Thymus (tissue), 11 donors: ENCODE data around the gene WDR48. TPM values are rescaled to one million over a fixed set of nuclear protein-coding genes. Genes with fewer than 3 reads are reported as not detected.

Source experiments
- DNase-seq, 9 donors: peaks; one replicate each; pipeline ENCODE4 v3.0.0-alpha.2; 2013; ENCODE audit warnings: low spot score in 9 of 9, low read depth in 6 of 9, missing footprints in 1 of 9
- H3K27ac ChIP-seq, 2 donors: one replicate each; pipeline ENCODE4 v1.5.1; 2013; ENCODE audit warnings: control low read depth in 1 of 2, low read depth in 1 of 2, low read length in 1 of 2, mild to moderate bottlenecking in 1 of 2, moderate library complexity in 1 of 2
- H3K27me3 ChIP-seq, 2 donors: one replicate each; pipeline ENCODE4 v1.5.1; 2013; ENCODE audit warnings: low read length in 1 of 2; ENCODE audit not compliant: control insufficient read depth in 2 of 2, insufficient read depth in 1 of 2
- H3K36me3 ChIP-seq, 2 donors: one replicate each; pipeline ENCODE4 v1.5.1; 2013; ENCODE audit warnings: low read length in 1 of 2, mild to moderate bottlenecking in 1 of 2, moderate library complexity in 1 of 2; ENCODE audit not compliant: control insufficient read depth in 2 of 2, insufficient read depth in 2 of 2
- H3K4me1 ChIP-seq, 2 donors: one replicate each; pipeline ENCODE4 v1.5.1; 2013; ENCODE audit warnings: low read length in 2 of 2; ENCODE audit not compliant: control insufficient read depth in 2 of 2, insufficient read depth in 2 of 2
- H3K4me3 ChIP-seq, 2 donors: one replicate each; pipeline ENCODE4 v1.5.1; 2013; ENCODE audit warnings: low read length in 2 of 2, control low read depth in 1 of 2, mild to moderate bottlenecking in 1 of 2
- H3K9me3 ChIP-seq, 2 donors: one replicate each; pipeline ENCODE4 v1.5.1; 2013; ENCODE audit warnings: low read length in 1 of 2, mild to moderate bottlenecking in 1 of 2; ENCODE audit not compliant: control insufficient read depth in 2 of 2, insufficient read depth in 1 of 2
- WGBS: extraction: QIAGEN DNeasy Blood & Tissue Kit; methylation state at CpG from one replicate; pipeline ENCODE4 v1.1.7; 2013; 5-methylcytosine and 5-hydroxymethylcytosine counted together
- polyA plus RNA-seq: library from polyadenylated mRNA; stranded (reverse); fragments of 200-250 nt; gene quantifications from one replicate; pipeline ENCODE4 v1.2.3, GENCODE V29; 2013
- total RNA-seq: library from RNA; stranded (reverse); fragments of 120-200 nt; gene quantifications from one replicate; pipeline ENCODE4 v1.2.4, GENCODE V29; 2013
- donor health status: healthy.

WDR48 gene
- total and polyA plus RNA-seq, 2 donors, result 24.4 to 37.8 TPM

DNA sequence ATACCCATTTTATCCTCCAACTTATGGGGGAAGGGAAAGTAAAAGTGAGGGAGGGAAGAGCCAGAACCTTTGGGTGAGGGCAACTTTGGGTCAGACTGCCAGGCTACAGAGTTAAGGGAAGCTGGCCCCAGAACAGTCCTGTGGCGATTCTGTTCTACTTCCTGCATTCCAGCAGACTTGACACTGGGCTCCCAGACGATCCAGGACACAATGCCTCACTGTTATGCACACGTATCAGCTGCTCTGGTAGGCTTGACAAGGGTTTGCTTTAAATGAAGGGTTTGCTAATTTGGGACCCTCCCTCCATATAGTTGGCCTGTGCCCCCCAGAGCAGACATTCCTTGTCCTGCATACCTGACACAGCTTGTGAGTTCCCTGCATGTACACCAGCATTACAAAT is 45.0 kb downstream of the WDR48 start:
- Histone ChIP-seq H3K27ac (no peak overlapping the region), H3K4me3 (no peak overlapping the region), H3K4me1 (no peaks in the 10 kb centered on the region), H3K27me3 (no peaks in the 10 kb centered on the region), H3K36me3 (peaks cover 77 to 85% of the 10 kb centered on the region in 2 donors), H3K9me3 (no peaks in the 10 kb centered on the region)
- 90% methylated on average over 3 of the region's 3 CpGs for WGBS
- DNase-seq, result no peak

GRCh38 chr3:39097716-39098472 is 46.1 kb downstream of the WDR48 start:
- DNase-seq, result no peak
- Histone ChIP-seq H3K9me3 (no peaks in the 10 kb centered on the region), H3K27ac (no peak overlapping the region), H3K36me3 (peaks cover 71 to 74% of the 10 kb centered on the region in 2 donors), H3K4me3 (no peak overlapping the region), H3K27me3 (no peaks in the 10 kb centered on the region), H3K4me1 (no peaks in the 10 kb centered on the region)
- 98% methylated on average over 8 of the region's 8 CpGs for WGBS

- Histone ChIP-seq H3K27me3 (no peaks in the 10 kb centered on the region), H3K4me3 (no peak overlapping the region), H3K9me3 (no peaks in the 10 kb centered on the region), H3K4me1 (no peaks in the 10 kb centered on the region), H3K36me3 (peaks cover 66 to 68% of the 10 kb centered on the region in 2 donors), H3K27ac (no peak overlapping the region)
- DNase-seq, result no peak
- 97% methylated on average over 8 of the region's 8 CpGs for WGBS
These were observed 46.7 kb downstream of the WDR48 start for GRCh38 chr3:39098473-39099000.

GRCh38 chr3:39099242-39099641 is 47.4 kb downstream of the WDR48 start:
- no peaks in the 10 kb centered on the region for H3K9me3 ChIP-seq
- WGBS, result 98% methylated on average over 1 of the region's 1 CpG
- no peak overlapping the region for H3K4me3 ChIP-seq
- H3K27me3 ChIP-seq, result no peaks in the 10 kb centered on the region
- peaks cover 61 to 62% of the 10 kb centered on the region in 2 donors for H3K36me3 ChIP-seq
- H3K27ac ChIP-seq, result no peak overlapping the region
- no peak for DNase-seq
- no peaks in the 10 kb centered on the region for H3K4me1 ChIP-seq

DNA sequence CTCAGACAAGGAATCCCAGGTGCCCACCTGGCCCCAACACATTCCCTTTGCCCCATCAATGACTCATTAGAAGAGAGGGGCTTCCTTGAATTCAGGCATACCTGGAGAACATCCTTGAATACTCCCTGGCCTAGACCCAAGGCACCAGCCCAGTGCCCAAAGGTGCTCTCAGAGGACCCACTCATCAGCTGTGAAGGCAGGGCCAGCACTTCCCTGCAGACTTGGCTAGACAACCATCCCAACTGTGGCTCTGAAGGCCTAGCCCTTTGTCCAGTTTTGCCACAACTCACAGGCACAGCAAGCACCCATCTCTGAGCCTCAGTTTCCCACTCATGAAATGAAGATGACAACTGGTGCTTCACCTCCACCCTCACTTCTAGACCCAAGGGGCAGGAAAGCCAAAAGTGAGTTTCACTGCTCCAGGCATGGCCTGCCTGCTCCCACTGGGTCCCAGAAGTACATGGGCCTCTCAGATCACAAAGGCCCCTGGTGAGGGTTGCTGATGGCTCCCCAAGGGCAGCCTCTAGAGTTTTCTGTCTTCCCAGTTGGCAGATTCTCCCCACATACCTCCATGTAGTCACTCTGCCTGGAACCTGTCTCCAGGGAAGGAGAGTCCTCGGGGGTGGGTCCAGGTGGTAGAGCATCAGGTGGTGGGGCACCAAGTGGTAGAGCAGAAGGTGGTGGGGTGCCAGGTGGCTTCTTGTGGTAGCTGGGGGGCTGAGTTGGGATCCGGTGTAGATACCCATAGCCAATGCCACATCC is 48.1 kb downstream of the WDR48 start:
- 97% methylated on average over 2 of the region's 2 CpGs for whole genome bisulfite sequencing
- Histone ChIP-seq H3K27me3 (no peaks in the 10 kb centered on the region), H3K36me3 (peaks cover 54 to 55% of the 10 kb centered on the region in 2 donors), H3K4me3 (no peak overlapping the region), H3K27ac (no peak overlapping the region), H3K9me3 (no peaks in the 10 kb centered on the region), H3K4me1 (peaks cover 0 to 1% of the 10 kb centered on the region in 2 donors)
- no peak for DNase-seq

- Histone ChIP-seq H3K27me3 (no peaks in the 10 kb centered on the region), H3K27ac (no peak overlapping the region), H3K9me3 (no peaks in the 10 kb centered on the region), H3K4me1 (peaks cover 3 to 7% of the 10 kb centered on the region in 2 donors), H3K4me3 (no peak overlapping the region), H3K36me3 (peaks cover 48 to 50% of the 10 kb centered on the region in 2 donors)
- WGBS, result 98% methylated on average over 9 of the region's 9 CpGs
- DNase-seq, result no peak
These were observed 48.7 kb downstream of the WDR48 start for GRCh38 chr3:39100500-39100886.

DNA sequence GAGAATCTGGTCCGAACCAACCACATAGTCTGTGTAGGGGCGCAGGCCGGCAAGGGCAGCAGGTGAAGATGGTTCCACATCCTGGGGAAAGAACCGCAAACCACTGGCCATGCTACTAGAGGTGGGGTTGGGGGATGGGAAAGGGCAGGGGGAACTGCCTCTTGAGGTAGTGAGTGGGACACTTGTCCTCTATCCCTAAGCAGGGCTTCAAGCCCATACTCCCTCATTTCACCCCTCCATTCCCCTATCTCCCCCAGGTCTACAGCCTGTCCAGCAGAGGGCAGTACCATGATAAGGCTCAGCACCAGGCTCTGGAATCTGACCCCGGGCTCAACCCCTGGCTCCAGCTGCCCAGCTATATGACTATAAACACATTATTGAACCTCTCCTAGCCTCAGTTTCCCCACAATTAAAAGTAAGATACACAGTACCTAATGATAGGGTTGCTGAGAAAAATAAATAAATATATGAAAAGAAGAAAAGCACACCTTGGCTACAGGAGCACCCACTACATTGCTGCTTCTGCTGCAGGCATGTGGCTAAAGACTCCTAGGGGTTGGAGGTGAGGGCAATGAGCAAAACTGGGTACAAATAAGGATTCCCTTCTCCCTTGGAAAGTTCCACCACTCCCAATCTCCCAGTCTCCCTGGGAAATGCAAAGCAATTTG is 49.3 kb downstream of the WDR48 start:
- 90% methylated on average over 5 of the region's 5 CpGs for WGBS
- H3K9me3 ChIP-seq, result no peaks in the 10 kb centered on the region
- H3K36me3 ChIP-seq, result peaks cover 43 to 44% of the 10 kb centered on the region in 2 donors
- peaks cover 9 to 14% of the 10 kb centered on the region in 2 donors for H3K4me1 ChIP-seq
- no peaks in the 10 kb centered on the region for H3K27me3 ChIP-seq
- H3K27ac ChIP-seq, result no peak overlapping the region
- DNase-seq, result peak in 2 of 9 donors; percentile 46 to 49
- no peak overlapping the region for H3K4me3 ChIP-seq

DNA sequence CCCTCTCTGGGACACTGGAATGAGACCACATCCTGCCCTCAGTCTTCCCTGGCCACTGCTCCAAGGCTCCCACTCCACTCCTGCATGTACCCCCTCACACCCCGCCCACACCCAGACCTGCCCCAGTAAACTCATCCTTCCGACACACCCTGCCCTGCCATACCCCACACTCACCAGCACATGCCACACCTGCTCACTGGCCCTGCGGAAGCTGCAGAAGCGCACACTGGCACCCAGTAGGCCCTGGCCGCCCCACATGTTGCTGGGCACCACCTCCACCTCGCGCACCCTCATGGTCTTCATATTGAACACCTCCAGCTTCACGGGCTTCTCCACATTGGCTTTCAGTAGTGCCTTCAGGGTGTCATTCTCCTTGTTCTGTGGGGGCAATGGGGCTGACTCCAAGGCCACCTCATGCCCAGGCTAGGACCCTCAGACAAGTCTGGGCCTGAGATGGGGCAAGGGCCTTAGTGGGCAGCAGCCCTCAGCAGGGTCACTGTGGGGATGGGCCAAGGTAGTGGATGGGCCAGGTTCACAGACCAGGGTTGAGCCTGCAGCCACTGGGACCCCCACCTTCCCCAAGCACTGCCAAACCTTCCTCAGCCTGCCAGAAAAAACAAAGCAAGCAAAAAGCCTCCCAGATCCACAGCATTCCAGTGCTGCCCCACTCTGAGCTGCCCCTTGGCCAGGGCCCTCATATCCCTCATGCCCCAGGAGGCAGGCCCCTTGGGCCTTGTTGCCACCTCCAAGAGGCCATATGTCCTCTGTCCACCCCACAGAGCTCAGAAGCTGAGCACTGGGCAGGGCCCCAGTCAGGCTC is 50.9 kb downstream of the WDR48 start:
- H3K27ac ChIP-seq, result no peak overlapping the region
- H3K9me3 ChIP-seq, result no peaks in the 10 kb centered on the region
- DNase-seq, result no peak
- WGBS, result 99% methylated on average over 8 of the region's 8 CpGs
- peaks cover 31 to 32% of the 10 kb centered on the region in 2 donors for H3K36me3 ChIP-seq
- H3K27me3 ChIP-seq, result no peaks in the 10 kb centered on the region
- H3K4me3 ChIP-seq, result no peak overlapping the region
- peaks cover 12 to 25% of the 10 kb centered on the region in 2 donors for H3K4me1 ChIP-seq
